ENCODE results near the gene EML3. TPM values are rescaled to one million over a fixed set of nuclear protein-coding genes. Genes with fewer than 3 reads are reported as not detected.

EML3 gene
- total RNA-seq, 3 donors from 2014 or later, result 34.7 to 58.7 (median 35.7) TPM

DNA sequence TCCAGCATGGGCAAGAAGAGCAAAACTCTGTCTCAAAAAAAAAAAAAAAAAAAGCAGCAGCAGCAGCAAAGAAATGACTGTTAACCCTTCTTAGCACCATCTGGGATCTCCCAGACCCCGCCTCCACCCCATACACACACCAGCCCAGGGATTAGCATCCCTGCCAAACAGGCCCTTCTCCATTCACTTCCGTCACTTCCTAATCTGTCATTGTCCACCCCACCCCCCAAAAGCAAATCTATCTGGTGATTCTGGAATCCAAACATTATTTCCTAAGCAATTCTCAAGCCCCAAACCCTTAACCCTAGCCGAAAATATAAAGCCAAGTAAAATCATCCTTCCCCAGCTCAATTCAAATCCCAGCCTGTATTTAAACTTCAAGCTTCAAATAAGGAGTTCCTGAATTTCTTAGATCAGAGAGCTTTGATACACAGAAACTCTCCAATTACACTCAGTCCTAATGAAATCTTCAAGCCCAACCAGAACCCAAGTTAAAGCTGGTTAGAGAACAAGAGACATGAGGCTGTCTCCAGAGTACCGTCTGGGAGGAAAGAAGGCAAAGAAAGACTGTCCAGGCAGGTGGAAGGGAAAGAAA, 60.0 kb downstream of the EML3 start:
- Histone ChIP-seq H3K4me3 (peak overlapping the region; percentile 17 to 56 (median 31)), H3K36me3 (no peaks in the 10 kb centered on the region), H3K4me1 (peaks cover 45 to 67% of the 10 kb centered on the region in 2 donors), H3K9me3 (no peaks in the 10 kb centered on the region), H3K27me3 (no peaks in the 10 kb centered on the region), H3K27ac (peak overlapping the region; percentile 96 to 98)
- DNase-seq (ENCODE audit: low spot score in 2 of 2), result no peak
- intact Hi-C loops (cut with DNase I; ENCODE audit: low total_unique reads), result loop anchor here (5.0 kb wide), 1 partner anchor 1645 kb away; no protein-coding TSS in a partner anchor
- TF ChIP-seq, protein P1, sequence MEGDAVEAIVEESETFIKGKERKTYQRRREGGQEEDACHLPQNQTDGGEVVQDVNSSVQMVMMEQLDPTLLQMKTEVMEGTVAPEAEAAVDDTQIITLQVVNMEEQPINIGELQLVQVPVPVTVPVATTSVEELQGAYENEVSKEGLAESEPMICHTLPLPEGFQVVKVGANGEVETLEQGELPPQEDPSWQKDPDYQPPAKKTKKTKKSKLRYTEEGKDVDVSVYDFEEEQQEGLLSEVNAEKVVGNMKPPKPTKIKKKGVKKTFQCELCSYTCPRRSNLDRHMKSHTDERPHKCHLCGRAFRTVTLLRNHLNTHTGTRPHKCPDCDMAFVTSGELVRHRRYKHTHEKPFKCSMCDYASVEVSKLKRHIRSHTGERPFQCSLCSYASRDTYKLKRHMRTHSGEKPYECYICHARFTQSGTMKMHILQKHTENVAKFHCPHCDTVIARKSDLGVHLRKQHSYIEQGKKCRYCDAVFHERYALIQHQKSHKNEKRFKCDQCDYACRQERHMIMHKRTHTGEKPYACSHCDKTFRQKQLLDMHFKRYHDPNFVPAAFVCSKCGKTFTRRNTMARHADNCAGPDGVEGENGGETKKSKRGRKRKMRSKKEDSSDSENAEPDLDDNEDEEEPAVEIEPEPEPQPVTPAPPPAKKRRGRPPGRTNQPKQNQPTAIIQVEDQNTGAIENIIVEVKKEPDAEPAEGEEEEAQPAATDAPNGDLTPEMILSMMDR (IDR thresholded peaks at IDR 0.05), result no peak
- no peak for TF ChIP-seq POLR2A (IDR thresholded peaks at IDR 0.05)
- no peak for TF ChIP-seq POLR2AphosphoS5 (IDR thresholded peaks at IDR 0.05)

Other genes with a start within 250 kb of the EML3 start
- gene SCGB1A1, start 193.7 kb downstream of the EML3 start, total RNA-seq, result not detected
- 1,000 to 10,000 TPM in 2 of 3 donors, 100 to 1,000 TPM in 1; 636 to 1,393 (median 1,040) TPM for gene AHNAK, start 66.0 kb downstream of the EML3 start, total RNA-seq
- 1,000 to 10,000 TPM; 1,312 to 1,961 (median 1,794) TPM for gene EEF1G, start 38.9 kb downstream of the EML3 start, total RNA-seq
- 10 to 100 TPM in 2 of 3 donors, 1 to 10 TPM in 1; 7.7 to 12.1 (median 10.7) TPM for gene TUT1, start 21.3 kb downstream of the EML3 start, total RNA-seq
- gene MTA2, start 10.9 kb downstream of the EML3 start, total RNA-seq, result 10 to 100 TPM; 61.3 to 92.8 (median 85.5) TPM
- 10 to 100 TPM in 2 of 3 donors, 1 to 10 TPM in 1; 8.5 to 11.5 (median 11.0) TPM for gene ROM1, start 482 bp upstream of the EML3 start, total RNA-seq
- gene B3GAT3, start 9.2 kb upstream of the EML3 start, total RNA-seq, result 10 to 100 TPM; 19.0 to 38.0 (median 29.6) TPM
- 100 to 1,000 TPM; 114 to 116 (median 116) TPM for gene GANAB, start 33.8 kb upstream of the EML3 start, total RNA-seq
- gene INTS5, start 40.5 kb upstream of the EML3 start, total RNA-seq, result 10 to 100 TPM; 14.6 to 19.0 (median 18.4) TPM
- 10 to 100 TPM; 22.9 to 42.9 (median 25.2) TPM for gene C11orf98, start 52.4 kb upstream of the EML3 start, total RNA-seq
- 10 to 100 TPM in 1 of 3 donors, 1 to 10 TPM in 2; 5.4 to 16.1 (median 5.8) TPM for gene CSKMT, start 52.5 kb upstream of the EML3 start, total RNA-seq
- 1 to 10 TPM; 7.4 to 9.8 (median 8.3) TPM for gene UQCC3, start 58.9 kb upstream of the EML3 start, total RNA-seq
- gene LBHD1, start 59.5 kb upstream of the EML3 start, total RNA-seq, result 1 to 10 TPM; 4.3 to 6.0 (median 5.6) TPM
- gene UBXN1, start 66.3 kb upstream of the EML3 start, total RNA-seq, result 100 to 1,000 TPM; 204 to 248 (median 239) TPM
- gene LRRN4CL, start 76.8 kb upstream of the EML3 start, total RNA-seq, result 10 to 100 TPM in 2 of 3 donors, 1 to 10 TPM in 1; 9.8 to 15.1 (median 13.6) TPM
- 10 to 100 TPM; 40.2 to 58.4 (median 54.1) TPM for gene BSCL2, start 94.6 kb upstream of the EML3 start, total RNA-seq
- not detected for gene GNG3, start 94.9 kb upstream of the EML3 start, total RNA-seq
- 10 to 100 TPM; 22.3 to 24.5 (median 23.6) TPM for gene HNRNPUL2, start 114.7 kb upstream of the EML3 start, total RNA-seq
- gene TTC9C, start 115.7 kb upstream of the EML3 start, total RNA-seq, result 10 to 100 TPM; 19.2 to 26.2 (median 25.8) TPM
- gene ZBTB3, start 141.4 kb upstream of the EML3 start, total RNA-seq, result 1 to 10 TPM; 5.9 to 9.7 (median 9.0) TPM
- 10 to 100 TPM; 54.2 to 80.6 (median 65.5) TPM for gene POLR2G, start 148.8 kb upstream of the EML3 start, total RNA-seq
- 10 to 100 TPM; 14.1 to 20.8 (median 20.5) TPM for gene TAF6L, start 158.6 kb upstream of the EML3 start, total RNA-seq
- gene TMEM179B, start 174.6 kb upstream of the EML3 start, total RNA-seq, result 10 to 100 TPM; 61.4 to 66.9 (median 64.9) TPM
- 10 to 100 TPM; 26.9 to 34.1 (median 29.8) TPM for gene TMEM223, start 179.2 kb upstream of the EML3 start, total RNA-seq
- gene NXF1, start 192.7 kb upstream of the EML3 start, total RNA-seq, result 10 to 100 TPM; 74.9 to 89.3 (median 76.4) TPM
- 10 to 100 TPM; 30.8 to 42.3 (median 34.2) TPM for gene STX5, start 219.3 kb upstream of the EML3 start, total RNA-seq
- 1 to 10 TPM in 1 of 3 donors, not detected in 2; 1.6 TPM for gene TEX54, start 220.1 kb upstream of the EML3 start, total RNA-seq
- gene WDR74, start 226.8 kb upstream of the EML3 start, total RNA-seq, result 10 to 100 TPM; 46.6 to 62.6 (median 48.7) TPM